H1 (cell line): ENCODE measurements around the gene BIK. TPM values are rescaled to one million over a fixed set of nuclear protein-coding genes. Genes with fewer than 3 reads are reported as not detected.
A peak's percentile ranks its signal among the peaks of the same experiment; 100 is the strongest.

ENCODE experiments used
- CTCF ChIA-PET: fragments of 300-600 bp; sonication (Branson Sonifier 250); formaldehyde crosslinking; loops from one replicate; lab custom pipeline; 2021; ENCODE audit not compliant: partially characterized antibody; lab: Charles Lee
- POLR2A ChIA-PET: fragments of 300-600 bp; sonication (Branson Sonifier 250); formaldehyde crosslinking; loops from one replicate; lab custom pipeline; 2021; ENCODE audit warnings: inconsistent platforms; ENCODE audit not compliant: partially characterized antibody; lab: Charles Lee
- DNase-seq, 2 experiments: peaks; one replicate each; pipeline versions ENCODE4 v3.0.0 to v3.0.0-alpha.2; 2010 to 2022; ENCODE audit warnings: low spot score in 2 of 2, low read depth in 1 of 2, mixed read lengths in 1 of 2
- FAIRE-seq: peaks from 2 replicates; lab custom pipeline; 2011; peaks lifted over from hg19 to GRCh38; lab: Jason Lieb, UNC
- H2AFZ ChIP-seq: 2 replicates; pipeline ENCODE4 v1.8.1; 2012; ENCODE audit warnings: low read length, inconsistent platforms
- H2AK5ac ChIP-seq: 2 replicates; pipeline ENCODE4 v1.6.1; 2013; ENCODE audit warnings: low read depth, low read length
- H2BK120ac ChIP-seq: replicated peaks from 2 replicates; pipeline ENCODE3; 2013; ENCODE audit warnings: low read depth, low read length, inconsistent platforms
- H2BK12ac ChIP-seq: 2 replicates; pipeline ENCODE4 v1.6.1; 2013; ENCODE audit warnings: low read depth, low read length
- H2BK15ac ChIP-seq: 2 replicates; pipeline ENCODE4 v1.6.1; 2013; ENCODE audit warnings: low read length
- H2BK20ac ChIP-seq: 2 replicates; pipeline ENCODE4 v1.6.1; 2013; ENCODE audit warnings: low read length
- H2BK5ac ChIP-seq: 2 replicates; pipeline ENCODE4 v1.6.1; 2013; ENCODE audit warnings: low read depth, low read length
- H3K14ac ChIP-seq: 2 replicates; pipeline ENCODE4 v1.6.1; 2013; ENCODE audit warnings: inconsistent platforms; ENCODE audit not compliant: insufficient read length
- H3K18ac ChIP-seq: 2 replicates; pipeline ENCODE4 v1.6.1; 2013; ENCODE audit warnings: low read length; ENCODE audit errors: extremely low read depth
- H3K23ac ChIP-seq: 2 replicates; pipeline ENCODE4 v1.6.1; 2013; ENCODE audit warnings: inconsistent platforms; ENCODE audit not compliant: insufficient read length
- H3K23me2 ChIP-seq: 2 replicates; pipeline ENCODE4 v1.6.1; 2013; ENCODE audit warnings: low read depth, low read length
- H3K27ac ChIP-seq: 2 replicates; pipeline ENCODE4 v1.6.1; 2011; ENCODE audit warnings: low read depth, low read length, inconsistent platforms
- H3K27me3 ChIP-seq, 4 experiments: replicated peaks in 1 of 4; 1 replicate in 1 of 4; 2 replicates in 3 of 4; pipeline versions ENCODE4 v1.6.1 to v1.8.1; 2011 to 2013; ENCODE audit warnings: low read length in 3 of 4, mild to moderate bottlenecking in 3 of 4, inconsistent platforms in 2 of 4, mixed read lengths in 2 of 4, moderate library complexity in 1 of 4; ENCODE audit not compliant: control insufficient read depth in 3 of 4, insufficient read depth in 3 of 4; ENCODE audit errors: extremely low read depth in 1 of 4
- H3K36me3 ChIP-seq, 4 experiments: 2 replicates each; pipeline versions ENCODE4 v1.6.1 to v1.8.1; 2011 to 2013; ENCODE audit warnings: mild to moderate bottlenecking in 4 of 4, low read length in 3 of 4, moderate library complexity in 2 of 4, control low read depth in 1 of 4, inconsistent platforms in 1 of 4; ENCODE audit not compliant: insufficient read depth in 4 of 4, control insufficient read depth in 2 of 4
- H3K4ac ChIP-seq: replicated peaks from 2 replicates; pipeline ENCODE3; 2013; ENCODE audit warnings: low read length, low read depth, mixed read lengths, inconsistent platforms; ENCODE audit not compliant: insufficient read length
- H3K4me1 ChIP-seq, 4 experiments: replicated peaks in 1 of 4; 1 replicate in 1 of 4; 2 replicates in 3 of 4; pipeline versions ENCODE4 v1.6.1 to v1.8.1; 2011 to 2013; ENCODE audit warnings: low read length in 3 of 4, inconsistent platforms in 2 of 4, mixed read lengths in 1 of 4; ENCODE audit not compliant: insufficient read depth in 4 of 4, control insufficient read depth in 3 of 4
- H3K4me2 ChIP-seq, 2 experiments: 2 replicates each; pipeline versions ENCODE4 v1.6.1 to v1.8.1; 2011 to 2013; ENCODE audit warnings: low read depth in 2 of 2, low read length in 2 of 2, control low read depth in 1 of 2, inconsistent platforms in 1 of 2, mild to moderate bottlenecking in 1 of 2; ENCODE audit not compliant: insufficient read depth in 1 of 2
- H3K4me3 ChIP-seq, 4 experiments: fragments of 200-600, 300-600 bp in 1 of 4; sonication (generic), shearing (Covaris generic), sonication (Bioruptor Twin) in 1 of 4; 2 replicates each; pipeline versions ENCODE4 v1.5.1 to v1.8.1; 2011 to 2016; ENCODE audit warnings: low read length in 4 of 4, low read depth in 3 of 4, control low read depth in 2 of 4, inconsistent platforms in 2 of 4, mild to moderate bottlenecking in 2 of 4, mixed read lengths in 1 of 4, moderate library complexity in 1 of 4; ENCODE audit not compliant: insufficient read depth in 2 of 4; ENCODE audit errors: extremely low read depth in 1 of 4
- H3K56ac ChIP-seq: replicated peaks from 2 replicates; pipeline ENCODE3; 2013; ENCODE audit warnings: low read depth, mild to moderate bottlenecking, mixed read lengths, low read length, inconsistent platforms; ENCODE audit not compliant: insufficient read length
- H3K79me1 ChIP-seq: 2 replicates; pipeline ENCODE4 v1.6.1; 2013; ENCODE audit warnings: low read depth, low read length, control low read depth
- H3K79me2 ChIP-seq, 2 experiments: 2 replicates each; pipeline versions ENCODE4 v1.6.1 to v1.8.1; 2012 to 2013; ENCODE audit warnings: low read length in 2 of 2, mild to moderate bottlenecking in 2 of 2, inconsistent platforms in 1 of 2; ENCODE audit not compliant: insufficient read depth in 2 of 2, control insufficient read depth in 1 of 2
- H3K9ac ChIP-seq, 4 experiments: replicated peaks in 1 of 4; 1 replicate in 1 of 4; 2 replicates in 3 of 4; pipeline versions ENCODE4 v1.6.1 to v1.8.1; 2011 to 2013; ENCODE audit warnings: low read depth in 3 of 4, low read length in 3 of 4, control low read depth in 2 of 4, mild to moderate bottlenecking in 2 of 4, moderate library complexity in 2 of 4, inconsistent platforms in 1 of 4; ENCODE audit errors: extremely low read depth in 1 of 4
- H3K9me3 ChIP-seq, 2 experiments: 2 replicates each; pipeline versions ENCODE4 v1.6.1 to v1.8.1; 2012 to 2013; ENCODE audit warnings: mild to moderate bottlenecking in 2 of 2, moderate library complexity in 2 of 2, control low read depth in 1 of 2, inconsistent platforms in 1 of 2, low read depth in 1 of 2, low read length in 1 of 2, mixed read lengths in 1 of 2; ENCODE audit not compliant: insufficient read depth in 2 of 2
- H4K20me1 ChIP-seq, 2 experiments: replicated peaks in 1 of 2; 2 replicates each; pipeline versions ENCODE3 to v1.8.1; 2011 to 2013; ENCODE audit warnings: inconsistent platforms in 2 of 2, low read length in 2 of 2, mild to moderate bottlenecking in 1 of 2; ENCODE audit not compliant: insufficient read depth in 2 of 2, control insufficient read depth in 1 of 2
- H4K5ac ChIP-seq: 2 replicates; pipeline ENCODE4 v1.6.1; 2013; ENCODE audit warnings: low read length, low read depth, mixed read lengths, inconsistent platforms; ENCODE audit not compliant: insufficient read length
- H4K8ac ChIP-seq: 2 replicates; pipeline ENCODE4 v1.8.0; 2013; ENCODE audit warnings: mild to moderate bottlenecking, moderate library complexity, low read length, inconsistent platforms; ENCODE audit not compliant: insufficient read depth; ENCODE audit errors: extremely low read depth
- H4K91ac ChIP-seq: replicated peaks from 2 replicates; pipeline ENCODE3; 2013; ENCODE audit warnings: low read length, mixed read lengths, inconsistent platforms; ENCODE audit not compliant: insufficient read length
- EP300 ChIP-seq, 2 experiments: IDR thresholded peaks; 1 replicate in 1 of 2; 2 replicates in 1 of 2; pipeline ENCODE4 v1.6.1; 2011 to 2012; ENCODE audit warnings: low read depth in 2 of 2, low read length in 2 of 2, mild to moderate bottlenecking in 2 of 2, borderline replicate concordance in 1 of 2, inconsistent platforms in 1 of 2, moderate library complexity in 1 of 2
- FOSL1 ChIP-seq: IDR thresholded peaks from 2 replicates; pipeline ENCODE4 v1.6.1; 2011; ENCODE audit warnings: mild to moderate bottlenecking, low read depth, low read length, moderate library complexity; ENCODE audit not compliant: insufficient read depth
- MAFK ChIP-seq: IDR thresholded peaks from 2 replicates; pipeline ENCODE4 v1.6.1; 2012; ENCODE audit warnings: low read depth, mild to moderate bottlenecking, improper control_type of control experiment, low read length
- NANOG ChIP-seq: IDR thresholded peaks from 2 replicates; pipeline ENCODE4 v1.6.1; 2011; ENCODE audit warnings: low read length, low read depth, mild to moderate bottlenecking, inconsistent platforms; ENCODE audit not compliant: insufficient read depth, poor library complexity, severe bottlenecking
- RAD21 ChIP-seq, 2 experiments: IDR thresholded peaks in 1 of 2; conservative IDR thresholded peaks in 1 of 2; 2 replicates each; pipeline ENCODE4 v1.6.1; 2011; ENCODE audit warnings: low read depth in 2 of 2, low read length in 2 of 2, improper control_type of control experiment in 1 of 2, inconsistent platforms in 1 of 2, mild to moderate bottlenecking in 1 of 2, moderate library complexity in 1 of 2
- SP4 ChIP-seq: IDR thresholded peaks from 2 replicates; pipeline ENCODE4 v1.6.1; 2012; ENCODE audit warnings: low read length, inconsistent platforms
- TAF1 ChIP-seq: IDR thresholded peaks from 2 replicates; pipeline ENCODE4 v1.6.1; 2011; ENCODE audit warnings: mild to moderate bottlenecking, low read depth, low read length
- TCF12 ChIP-seq: IDR thresholded peaks from 2 replicates; pipeline ENCODE4 v1.6.1; 2011; ENCODE audit warnings: low read depth, mild to moderate bottlenecking, low read length
- WGBS, 2 experiments: shearing (Covaris generic) in 1 of 2; methylation state at CpG; one replicate each; pipeline versions ENCODE4 v1.1.6 to v1.1.7; 2013 to 2015; ENCODE audit warnings: low lambda C conversion rate in 2 of 2, mixed read lengths in 2 of 2, inconsistent platforms in 1 of 2, low coverage in 1 of 2, missing lambda C conversion rate in 1 of 2; ENCODE audit not compliant: insufficient replicate concordance in 2 of 2, insufficient coverage in 1 of 2, insufficient read length in 1 of 2; ENCODE audit errors: extremely low coverage in 1 of 2, missing lambda C conversion rate in 1 of 2; 5-methylcytosine and 5-hydroxymethylcytosine counted together
- polyA plus RNA-seq, 7 experiments: library from polyadenylated mRNA; depleted of rRNA in 3 of 7; stranded (reverse) in 5 of 7; unstranded in 2 of 7; fragments of >200 nt in 5 of 7; fragments of 200-250 nt in 2 of 7; gene quantifications; 1 replicate in 5 of 7; 2 replicates in 1 of 7; 4 replicates in 1 of 7; pipeline versions ENCODE4 v1.2.1 to v1.2.3, GENCODE V29; 2011 to 2013; ENCODE audit warnings: missing spikeins in 2 of 7, mixed read lengths in 2 of 7
- total RNA-seq: library from RNA; stranded (reverse); fragmentation: NEBNext Ultra II Directional; extraction: Animal tissue kit (Norgen Biotek cat#: 25700); gene quantifications from 2 replicates; pipeline ENCODE4 v1.2.1, GENCODE V29; 2021
- TF ChIP-seq, protein P1 (sequence below), 3 experiments: IDR thresholded peaks; 1 replicate in 2 of 3; 2 replicates in 1 of 3; pipeline versions ENCODE4 v1.5.1 to v1.6.1; 2011; ENCODE audit warnings: low read length in 3 of 3, mild to moderate bottlenecking in 3 of 3, inconsistent platforms in 2 of 3, low read depth in 1 of 3, moderate library complexity in 1 of 3; ENCODE audit not compliant: insufficient read depth in 1 of 3; ENCODE audit errors: control extremely low read depth in 1 of 3

Gene BIK
- total and polyA plus RNA-seq, 2 of the 8 experiments (the other 6 are each of a cell fraction or from before 2014, with no cell fraction given): 3.3 to 5.5 TPM

DNA sequence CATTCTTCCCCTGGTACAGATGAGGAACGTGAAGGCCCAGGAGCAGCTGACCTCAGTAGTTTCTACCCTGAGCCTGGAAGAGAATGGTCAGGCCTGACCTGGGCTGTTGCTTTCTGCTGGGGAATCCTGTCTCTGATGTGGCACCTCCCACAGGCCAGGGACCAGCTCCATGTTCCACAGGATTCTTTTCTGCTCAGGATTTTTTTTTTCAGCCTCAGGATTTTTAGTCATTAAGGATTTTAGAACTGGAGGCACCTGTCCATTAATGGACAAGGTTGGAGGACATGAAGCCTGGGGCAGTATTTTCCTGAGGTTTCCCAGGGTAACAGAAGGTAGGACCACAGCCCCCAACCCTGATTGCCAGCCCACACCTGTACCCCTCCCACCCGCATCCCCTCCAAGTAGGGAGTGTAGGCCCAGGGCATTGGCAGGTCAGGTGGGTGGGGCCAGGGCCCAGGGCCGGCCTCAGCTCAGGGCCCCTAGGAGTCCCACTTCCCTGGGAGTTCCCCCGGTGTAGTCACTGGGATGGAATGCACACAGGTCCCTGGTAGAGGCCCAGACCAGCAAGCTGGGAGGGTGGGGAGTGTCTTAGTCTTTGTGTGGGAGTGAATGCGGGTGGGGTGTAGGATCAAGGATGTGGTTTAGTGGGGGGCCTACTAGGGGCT is 16.1 kb downstream of the BIK start:
- Histone ChIP-seq H4K5ac (no peak overlapping the region), H3K56ac (no peak overlapping the region), H2AK5ac (no peak overlapping the region), H4K20me1 (peaks cover 3 to 13% of the 10 kb centered on the region in 2 experiments), H3K4me2 (no peak overlapping the region), H2BK120ac (no peak overlapping the region), H4K91ac (no peak overlapping the region), H2BK12ac (no peak overlapping the region), H3K79me2 (no peaks in the 10 kb centered on the region), H3K4me3 (no peak overlapping the region), H2BK15ac (no peak overlapping the region), H2BK5ac (no peak overlapping the region), H3K23me2 (no peaks in the 10 kb centered on the region), H3K23ac (no peak overlapping the region), H3K9ac (no peak overlapping the region), H2BK20ac (no peak overlapping the region), H3K4ac (no peak overlapping the region), H4K8ac (no peak overlapping the region), H3K27me3 (no peaks in the 10 kb centered on the region), H3K36me3 (peaks cover 0 to under 1% (median under 1%) of the 10 kb centered on the region in 4 experiments; a peak in 1 of 8 replicates), H3K14ac (no peak overlapping the region), H3K9me3 (no peaks in the 10 kb centered on the region), H2AFZ (no peak overlapping the region), H3K27ac (no peak overlapping the region), H3K79me1 (no peaks in the 10 kb centered on the region; the same call in none of the 2 replicates), H3K18ac (no peak overlapping the region), H3K4me1 (peaks cover 0 to 6% (median 0%) of the 10 kb centered on the region in 4 experiments; a peak in 3 of 7 replicates)
- DNase-seq (peak in 1 of 2 experiments; percentile 51), FAIRE-seq (no peak)
- CTCF ChIA-PET: interaction anchor here (0.6 to 2.2 kb wide), 9 partner anchors 9 to 1005 kb away, joined by 3 to 6 read pairs (median 4); no protein-coding TSS in a partner anchor
- 62% methylated on average over 5 of the region's 5 CpGs; no CpG with 5 or more reads in 1 of the 2 experiments for WGBS, 2 experiments
- POLR2A ChIA-PET: interaction anchor here (0.6 to 1.1 kb wide), 3 partner anchors 13 to 85 kb away, joined by 3 to 4 read pairs (median 4); no protein-coding TSS in a partner anchor
- TF ChIP-seq SP4: no peak
- TF ChIP-seq, protein P1, sequence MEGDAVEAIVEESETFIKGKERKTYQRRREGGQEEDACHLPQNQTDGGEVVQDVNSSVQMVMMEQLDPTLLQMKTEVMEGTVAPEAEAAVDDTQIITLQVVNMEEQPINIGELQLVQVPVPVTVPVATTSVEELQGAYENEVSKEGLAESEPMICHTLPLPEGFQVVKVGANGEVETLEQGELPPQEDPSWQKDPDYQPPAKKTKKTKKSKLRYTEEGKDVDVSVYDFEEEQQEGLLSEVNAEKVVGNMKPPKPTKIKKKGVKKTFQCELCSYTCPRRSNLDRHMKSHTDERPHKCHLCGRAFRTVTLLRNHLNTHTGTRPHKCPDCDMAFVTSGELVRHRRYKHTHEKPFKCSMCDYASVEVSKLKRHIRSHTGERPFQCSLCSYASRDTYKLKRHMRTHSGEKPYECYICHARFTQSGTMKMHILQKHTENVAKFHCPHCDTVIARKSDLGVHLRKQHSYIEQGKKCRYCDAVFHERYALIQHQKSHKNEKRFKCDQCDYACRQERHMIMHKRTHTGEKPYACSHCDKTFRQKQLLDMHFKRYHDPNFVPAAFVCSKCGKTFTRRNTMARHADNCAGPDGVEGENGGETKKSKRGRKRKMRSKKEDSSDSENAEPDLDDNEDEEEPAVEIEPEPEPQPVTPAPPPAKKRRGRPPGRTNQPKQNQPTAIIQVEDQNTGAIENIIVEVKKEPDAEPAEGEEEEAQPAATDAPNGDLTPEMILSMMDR (IDR thresholded peaks at IDR 0.05; ENCODE audit: control extremely low read depth in 1 of 3, insufficient read depth in 1 of 3, low read depth in 1 of 3, low read length in 3 of 3): no peak
- TF ChIP-seq NANOG: no peak
- TF ChIP-seq FOSL1: no peak
- no peak for TF ChIP-seq EP300 (IDR thresholded peaks at IDR 0.05; ENCODE audit: borderline replicate concordance in 1 of 2, low read depth in 2 of 2, low read length in 2 of 2)
- no peak for TF ChIP-seq TAF1
- TF ChIP-seq TCF12: no peak
- TF ChIP-seq MAFK: no peak
- no peak for TF ChIP-seq RAD21 (IDR thresholded peaks at IDR 0.05 in 1 of 2, conservative IDR thresholded peaks at IDR 0.05 in 1 of 2; ENCODE audit: low read depth in 2 of 2, low read length in 2 of 2)
